ENCODE results near the gene IQSEC1. TPM values are rescaled to one million over a fixed set of nuclear protein-coding genes. Genes with fewer than 3 reads are reported as not detected.

IQSEC1 gene
- total RNA-seq, 4 donors from 2014 or later = 24.0 to 43.0 (median 31.8) TPM

GRCh38 chr3:12900885-12901411 is 172.3 kb downstream of the IQSEC1 start:
- WGBS, 2 donors (ENCODE audit: low coverage in 1 of 2) = 96 to 100% methylated on average over 1 to 19 of the region's 22 CpGs

GRCh38 chr3:12898965-12899755 is 174.1 kb downstream of the IQSEC1 start:
- intact Hi-C loops (cut with DNase I; ENCODE audit: low total_unique reads) = no loop called here
- Histone ChIP-seq H3K27ac (no peak overlapping the region), H3K4me1 (no peaks in the 10 kb centered on the region), H3K36me3 (peaks cover 0 to 9% (median 0%) of the 10 kb centered on the region in 4 donors), H3K4me3 (no peak overlapping the region), H3K9me3 (no peaks in the 10 kb centered on the region), H3K27me3 (no peaks in the 10 kb centered on the region)
- in situ Hi-C loops (cut with MboI; ENCODE audit: low pct_ligation_motif_present in 1 of 4, low pct_unique_long_range_greater_than_20kb in 1 of 4, low sequenced_read_pairs in 3 of 4) = no loop called here
- TF ChIP-seq CTCF (IDR thresholded peaks at IDR 0.05) = no peak
- TF ChIP-seq POLR2A (IDR thresholded peaks at IDR 0.05) = no peak
- DNase-seq = no peak
- WGBS, 2 donors (ENCODE audit: low coverage in 1 of 2) = 80 to 93% methylated on average over 1 to 34 of the region's 40 CpGs

More at GRCh38 chr3:12900885-12901411, 172.3 kb downstream of the IQSEC1 start:
- no peak for DNase-seq
- intact Hi-C loops (cut with DNase I; ENCODE audit: low total_unique reads) = no loop called here
- TF ChIP-seq POLR2A (IDR thresholded peaks at IDR 0.05) = no peak
- no peaks in the 10 kb centered on the region for H3K4me1 ChIP-seq
- peaks cover 0 to 9% (median 2%) of the 10 kb centered on the region in 4 donors for H3K36me3 ChIP-seq
- H3K9me3 ChIP-seq = no peaks in the 10 kb centered on the region
- H3K27ac ChIP-seq = no peak overlapping the region
- H3K27me3 ChIP-seq = no peaks in the 10 kb centered on the region
- H3K4me3 ChIP-seq = no peak overlapping the region
- in situ Hi-C loops (cut with MboI; ENCODE audit: low pct_ligation_motif_present in 1 of 4, low pct_unique_long_range_greater_than_20kb in 1 of 4, low sequenced_read_pairs in 3 of 4) = no loop called here

GRCh38 chr3:12898290-12898964 is 174.8 kb downstream of the IQSEC1 start:
- no peaks in the 10 kb centered on the region for H3K9me3 ChIP-seq
- H3K27ac ChIP-seq = no peak overlapping the region
- DNase-seq = no peak
- H3K4me1 ChIP-seq = no peaks in the 10 kb centered on the region
- no peak overlapping the region for H3K4me3 ChIP-seq
- TF ChIP-seq CTCF (IDR thresholded peaks at IDR 0.05) (no peak), POLR2A (IDR thresholded peaks at IDR 0.05) (no peak), POLR2AphosphoS5 (IDR thresholded peaks at IDR 0.05) (no peak), EP300 (IDR thresholded peaks at IDR 0.05; ENCODE audit: low read depth) (no peak)
- 68 to 95% methylated on average over 8 to 22 of the region's 22 CpGs for WGBS, 2 donors (ENCODE audit: low coverage in 1 of 2)
- H3K36me3 ChIP-seq = peaks cover 0 to 9% (median 0%) of the 10 kb centered on the region in 4 donors
- in situ Hi-C loops (cut with MboI; ENCODE audit: low pct_ligation_motif_present in 1 of 4, low pct_unique_long_range_greater_than_20kb in 1 of 4, low sequenced_read_pairs in 3 of 4) (no loop called here), intact Hi-C loops (cut with DNase I; ENCODE audit: low total_unique reads) (no loop called here)
- no peaks in the 10 kb centered on the region for H3K27me3 ChIP-seq

- H3K27me3 ChIP-seq = no peaks in the 10 kb centered on the region
- H3K27ac ChIP-seq = no peak overlapping the region
- no peak for DNase-seq
- no peak for TF ChIP-seq POLR2A (IDR thresholded peaks at IDR 0.05)
- no peaks in the 10 kb centered on the region for H3K9me3 ChIP-seq
- intact Hi-C loops (cut with DNase I; ENCODE audit: low total_unique reads) (no loop called here), in situ Hi-C loops (cut with MboI; ENCODE audit: low pct_ligation_motif_present in 1 of 4, low pct_unique_long_range_greater_than_20kb in 1 of 4, low sequenced_read_pairs in 3 of 4) (no loop called here)
- H3K4me1 ChIP-seq = no peaks in the 10 kb centered on the region
- 63 to 66% methylated on average over 3 to 13 of the region's 13 CpGs for WGBS, 2 donors (ENCODE audit: low coverage in 1 of 2)
- peaks cover 0 to 9% (median 0%) of the 10 kb centered on the region in 4 donors for H3K36me3 ChIP-seq
- H3K4me3 ChIP-seq = no peak overlapping the region
Measured at GRCh38 chr3:12897381-12898289, 175.6 kb downstream of the IQSEC1 start.

Measured in transverse colon (tissue), 4 donors.